ENCODE results near the gene SLC25A10.
A peak's percentile ranks its signal among the peaks of the same experiment; 100 is the strongest.
"Not testable (repeated sequence)": the region's sequence is repeated elsewhere in the genome, so short reads cannot be mapped to it uniquely, and the experiment has no call there.

SLC25A10 gene

GRCh38 chr17:81723651-81724209, 11.6 kb downstream of the SLC25A10 start:
- no peak for DNase-seq

- DNase-seq, result no peak
Measured at GRCh38 chr17:81725439-81725838, 13.4 kb downstream of the SLC25A10 start.

- DNase-seq, result no peak
Measured at GRCh38 chr17:81726004-81726403, 13.9 kb downstream of the SLC25A10 start.

GRCh38 chr17:81727324-81728031, 15.4 kb downstream of the SLC25A10 start:
- no peak for DNase-seq

- peak; percentile 88 for DNase-seq
Measured at GRCh38 chr17:81733507-81734404, 21.7 kb downstream of the SLC25A10 start.

- no peak for DNase-seq
Measured at GRCh38 chr17:81734405-81735263, 22.6 kb downstream of the SLC25A10 start.

GRCh38 chr17:81735264-81736102, 23.4 kb downstream of the SLC25A10 start:
- no peak for DNase-seq

- DNase-seq, result no peak
Measured at GRCh38 chr17:81737947-81738800, 26.1 kb downstream of the SLC25A10 start.

GRCh38 chr17:81738801-81739393, 26.8 kb downstream of the SLC25A10 start:
- no peak for DNase-seq

GRCh38 chr17:81739593-81739992, 27.5 kb downstream of the SLC25A10 start:
- DNase-seq, result not testable (repeated sequence)

GRCh38 chr17:81740395-81740961, 28.4 kb downstream of the SLC25A10 start:
- no peak for DNase-seq

- DNase-seq, result no peak
Measured at GRCh38 chr17:81741049-81741593, 29.0 kb downstream of the SLC25A10 start.

GRCh38 chr17:81741594-81742452, 29.7 kb downstream of the SLC25A10 start:
- no peak for DNase-seq

All from activated CD8-positive, alpha-beta memory T cell treated with anti-CD3 and anti-CD28 coated beads, Interleukin-2, amount 50 U/mL, for 48 hours (primary cell).